Parathyroid adenoma (tissue), 2 donors: ENCODE measurements around the gene ACAP3.

Experiments used
- H2AFZ ChIP-seq: fragments of 300-600 bp; sonication (generic); one replicate; pipeline ENCODE4 v1.7.0; 2017; ENCODE audit warnings: antibody characterized with exemption, mild to moderate bottlenecking
- H3K27ac ChIP-seq: fragments of 300-600 bp; sonication (generic); one replicate; pipeline ENCODE4 v1.7.0; 2017
- H3K27me3 ChIP-seq: fragments of 300-600 bp; sonication (generic); one replicate; pipeline ENCODE4 v1.7.0; 2017; ENCODE audit warnings: low read length; ENCODE audit not compliant: control insufficient read depth, insufficient read depth
- H3K36me3 ChIP-seq: fragments of 300-600 bp; sonication (generic); one replicate; pipeline ENCODE4 v1.7.0; 2017; ENCODE audit warnings: low read length; ENCODE audit not compliant: control insufficient read depth, insufficient read depth
- H3K4me1 ChIP-seq: fragments of 300-600 bp; sonication (generic); one replicate; pipeline ENCODE4 v1.7.0; 2017; ENCODE audit warnings: control low read depth
- H3K4me2 ChIP-seq: fragments of 300-600 bp; sonication (generic); one replicate; pipeline ENCODE4 v1.7.0; 2017; ENCODE audit warnings: low read length
- H3K4me3 ChIP-seq: fragments of 300-600 bp; sonication (generic); one replicate; pipeline ENCODE4 v1.7.0; 2017; ENCODE audit warnings: low read depth, low read length
- H3K79me2 ChIP-seq: fragments of 300-600 bp; sonication (generic); one replicate; pipeline ENCODE4 v1.7.0; 2017; ENCODE audit warnings: control low read depth
- H3K9ac ChIP-seq: fragments of 300-600 bp; sonication (generic); one replicate; pipeline ENCODE4 v1.7.0; 2017; ENCODE audit warnings: mild to moderate bottlenecking
- H3K9me3 ChIP-seq: fragments of 300-600 bp; sonication (generic); one replicate; pipeline ENCODE4 v1.7.0; 2017; ENCODE audit warnings: low read length; ENCODE audit not compliant: control insufficient read depth
- TF ChIP-seq, protein P1 (sequence below): fragments of 300-600 bp; sonication (generic); IDR thresholded peaks from one replicate; pipeline ENCODE4 v1.7.0; 2017; ENCODE audit warnings: antibody characterized with exemption, mild to moderate bottlenecking
- donor health status: primary hyperparathyroidism.

The ACAP3 gene

GRCh38 chr1:1326075-1326605 lies 18.4 kb upstream of the ACAP3 start:
- Histone ChIP-seq H3K4me1 (peaks cover 5% of the 10 kb centered on the region), H3K36me3 (no peaks in the 10 kb centered on the region), H3K27me3 (no peaks in the 10 kb centered on the region), H3K79me2 (peaks cover 21% of the 10 kb centered on the region), H3K4me2 (peak overlapping the region; percentile 72), H2AFZ (no peak overlapping the region), H3K9me3 (no peaks in the 10 kb centered on the region), H3K27ac (peak overlapping the region; percentile 91), H3K9ac (no peak overlapping the region), H3K4me3 (peak overlapping the region; percentile 97)
- TF ChIP-seq, protein P1, sequence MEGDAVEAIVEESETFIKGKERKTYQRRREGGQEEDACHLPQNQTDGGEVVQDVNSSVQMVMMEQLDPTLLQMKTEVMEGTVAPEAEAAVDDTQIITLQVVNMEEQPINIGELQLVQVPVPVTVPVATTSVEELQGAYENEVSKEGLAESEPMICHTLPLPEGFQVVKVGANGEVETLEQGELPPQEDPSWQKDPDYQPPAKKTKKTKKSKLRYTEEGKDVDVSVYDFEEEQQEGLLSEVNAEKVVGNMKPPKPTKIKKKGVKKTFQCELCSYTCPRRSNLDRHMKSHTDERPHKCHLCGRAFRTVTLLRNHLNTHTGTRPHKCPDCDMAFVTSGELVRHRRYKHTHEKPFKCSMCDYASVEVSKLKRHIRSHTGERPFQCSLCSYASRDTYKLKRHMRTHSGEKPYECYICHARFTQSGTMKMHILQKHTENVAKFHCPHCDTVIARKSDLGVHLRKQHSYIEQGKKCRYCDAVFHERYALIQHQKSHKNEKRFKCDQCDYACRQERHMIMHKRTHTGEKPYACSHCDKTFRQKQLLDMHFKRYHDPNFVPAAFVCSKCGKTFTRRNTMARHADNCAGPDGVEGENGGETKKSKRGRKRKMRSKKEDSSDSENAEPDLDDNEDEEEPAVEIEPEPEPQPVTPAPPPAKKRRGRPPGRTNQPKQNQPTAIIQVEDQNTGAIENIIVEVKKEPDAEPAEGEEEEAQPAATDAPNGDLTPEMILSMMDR: no peak

GRCh38 chr1:1325288-1326074 lies 17.8 kb upstream of the ACAP3 start:
- Histone ChIP-seq H3K9me3 (no peaks in the 10 kb centered on the region), H3K4me1 (peaks cover 5% of the 10 kb centered on the region), H3K27me3 (no peaks in the 10 kb centered on the region), H2AFZ (no peak overlapping the region), H3K4me2 (peak overlapping the region; percentile 72), H3K36me3 (no peaks in the 10 kb centered on the region), H3K27ac (peak overlapping the region; percentile 91), H3K4me3 (peak overlapping the region; percentile 97), H3K9ac (peak overlapping the region; percentile 92), H3K79me2 (peaks cover 22% of the 10 kb centered on the region)
- TF ChIP-seq, protein P1: no peak

- H3K36me3 ChIP-seq: no peaks in the 10 kb centered on the region
- peaks cover 22% of the 10 kb centered on the region for H3K79me2 ChIP-seq
- H3K27me3 ChIP-seq: no peaks in the 10 kb centered on the region
- H3K4me2 ChIP-seq: peak within 1 kb of the TSS; percentile 81
- peak within 1 kb of the TSS; percentile 76 for H2AFZ ChIP-seq
- peak within 1 kb of the TSS; percentile 92 for H3K9ac ChIP-seq
- TF ChIP-seq, protein P1: no peak
- H3K4me1 ChIP-seq: peaks cover 5% of the 10 kb centered on the region
- peak within 1 kb of the TSS; percentile 97 for H3K4me3 ChIP-seq
- H3K27ac ChIP-seq: peak within 1 kb of the TSS; percentile 91
- H3K9me3 ChIP-seq: no peaks in the 10 kb centered on the region
Measured at GRCh38 chr1:1324524-1325287, 17.0 kb upstream of the ACAP3 start, which contains the start of the genes CPTP and INTS11. CPTP (plus strand) TSS chr1:1324802; CDS start chr1:1326911, 2,109 bp downstream. INTS11 (minus strand) TSS chr1:1324660; CDS start chr1:1324608, 52 bp downstream.

- Histone ChIP-seq H3K27me3 (no peaks in the 10 kb centered on the region), H3K4me2 (peak overlapping the region; percentile 81), H3K9me3 (no peaks in the 10 kb centered on the region), H3K4me1 (peaks cover 5% of the 10 kb centered on the region), H3K36me3 (no peaks in the 10 kb centered on the region), H3K79me2 (peaks cover 22% of the 10 kb centered on the region), H3K27ac (peak overlapping the region; percentile 36), H3K9ac (peak overlapping the region; percentile 67), H2AFZ (peak overlapping the region; percentile 76), H3K4me3 (peak overlapping the region; percentile 97)
- TF ChIP-seq, protein P1: no peak
Measured at GRCh38 chr1:1324084-1324523, 16.4 kb upstream of the ACAP3 start.
